GM12864 (cell line): ENCODE data around the gene DDX1.

Source experiments
- DNase-seq: peaks from one replicate; pipeline ENCODE4 v3.0.0-alpha.2; 2011; ENCODE audit warnings: low read depth
- H3K4me3 ChIP-seq: 2 replicates; pipeline ENCODE4 v1.5.1; 2011; ENCODE audit warnings: mild to moderate bottlenecking, low read depth, low read length, control low read depth
- TF ChIP-seq, protein P1 (sequence below): IDR thresholded peaks from 2 replicates; pipeline ENCODE4 v1.5.1; 2011; ENCODE audit warnings: low read depth, mild to moderate bottlenecking, moderate library complexity, low read length, control low read depth, inconsistent platforms; ENCODE audit errors: missing control alignments

Gene DDX1

GRCh38 chr2:15563227-15564100 lies 28.2 kb upstream of the DDX1 start:
- H3K4me3 ChIP-seq = no peak overlapping the region
- TF ChIP-seq, protein P1, sequence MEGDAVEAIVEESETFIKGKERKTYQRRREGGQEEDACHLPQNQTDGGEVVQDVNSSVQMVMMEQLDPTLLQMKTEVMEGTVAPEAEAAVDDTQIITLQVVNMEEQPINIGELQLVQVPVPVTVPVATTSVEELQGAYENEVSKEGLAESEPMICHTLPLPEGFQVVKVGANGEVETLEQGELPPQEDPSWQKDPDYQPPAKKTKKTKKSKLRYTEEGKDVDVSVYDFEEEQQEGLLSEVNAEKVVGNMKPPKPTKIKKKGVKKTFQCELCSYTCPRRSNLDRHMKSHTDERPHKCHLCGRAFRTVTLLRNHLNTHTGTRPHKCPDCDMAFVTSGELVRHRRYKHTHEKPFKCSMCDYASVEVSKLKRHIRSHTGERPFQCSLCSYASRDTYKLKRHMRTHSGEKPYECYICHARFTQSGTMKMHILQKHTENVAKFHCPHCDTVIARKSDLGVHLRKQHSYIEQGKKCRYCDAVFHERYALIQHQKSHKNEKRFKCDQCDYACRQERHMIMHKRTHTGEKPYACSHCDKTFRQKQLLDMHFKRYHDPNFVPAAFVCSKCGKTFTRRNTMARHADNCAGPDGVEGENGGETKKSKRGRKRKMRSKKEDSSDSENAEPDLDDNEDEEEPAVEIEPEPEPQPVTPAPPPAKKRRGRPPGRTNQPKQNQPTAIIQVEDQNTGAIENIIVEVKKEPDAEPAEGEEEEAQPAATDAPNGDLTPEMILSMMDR = no peak
- DNase-seq = no peak

- DNase-seq = no peak
- TF ChIP-seq, protein P1 = no peak
- H3K4me3 ChIP-seq = no peak overlapping the region
Observed at GRCh38 chr2:15565392-15565791, 26.3 kb upstream of the DDX1 start.

DNA sequence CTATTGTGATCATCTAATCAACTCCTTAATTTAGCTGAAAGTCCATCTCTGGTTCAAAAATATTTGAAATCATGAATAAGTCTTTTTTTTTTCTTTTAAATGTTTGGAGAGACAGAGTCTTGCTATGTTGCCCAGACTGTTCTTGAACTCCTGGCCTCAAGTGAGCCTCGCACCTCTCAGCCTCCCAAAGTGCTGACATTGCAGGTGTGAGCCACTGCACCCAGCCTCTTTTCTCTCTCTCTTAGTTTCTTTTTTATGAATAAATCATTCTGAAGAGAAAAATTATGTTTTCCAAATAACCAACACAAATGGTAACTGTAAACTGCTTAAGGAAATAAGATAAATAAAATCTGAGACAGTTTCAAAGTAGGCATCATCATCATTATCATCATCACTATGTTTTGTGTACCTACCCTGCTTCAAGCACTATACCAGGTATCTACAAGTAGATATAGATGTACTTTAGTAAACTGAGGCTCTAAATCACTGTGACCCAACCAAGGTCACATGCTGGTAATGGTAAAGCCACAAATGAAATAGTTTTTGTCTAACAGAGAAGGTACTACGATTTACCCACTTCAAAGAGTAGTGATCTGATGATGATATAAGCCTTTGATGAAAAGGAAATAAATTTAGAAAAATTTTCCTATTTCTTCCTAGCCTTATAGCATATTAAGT lies 25.5 kb upstream of the DDX1 start:
- TF ChIP-seq, protein P1 = no peak
- no peak for DNase-seq
- no peak overlapping the region for H3K4me3 ChIP-seq

GRCh38 chr2:15566912-15567311 lies 24.8 kb upstream of the DDX1 start:
- no peak overlapping the region for H3K4me3 ChIP-seq
- DNase-seq = no peak
- TF ChIP-seq, protein P1 = no peak

- no peak for DNase-seq
- TF ChIP-seq, protein P1 = no peak
- H3K4me3 ChIP-seq = no peak overlapping the region
Observed at GRCh38 chr2:15568874-15569273, 22.8 kb upstream of the DDX1 start.

DNA sequence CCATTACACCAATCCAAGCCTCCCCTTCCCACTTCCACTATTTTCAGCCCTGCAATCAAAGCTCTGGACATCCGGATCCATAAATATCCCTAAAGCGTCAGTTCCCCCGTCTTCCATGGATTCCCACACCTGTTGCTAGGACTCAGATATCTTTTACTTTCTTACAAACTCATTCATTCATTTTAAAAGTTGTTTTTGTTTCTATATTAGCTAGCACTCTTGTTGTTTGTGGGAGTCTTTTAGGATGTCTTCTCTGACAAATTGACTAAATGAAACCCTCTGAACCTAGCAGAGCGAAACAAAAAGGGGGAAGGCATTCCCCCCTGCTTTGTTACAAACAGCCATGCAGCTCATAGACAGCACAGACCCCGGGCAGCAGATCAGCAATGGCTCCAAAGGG lies 21.6 kb upstream of the DDX1 start:
- TF ChIP-seq, protein P1 = no peak
- H3K4me3 ChIP-seq = no peak overlapping the region
- no peak for DNase-seq
